ENCODE measurements around the gene PRELID2.
"Not testable (repeated sequence)": the region's sequence is repeated elsewhere in the genome, so short reads cannot be mapped to it uniquely, and the experiment has no call there.

DNA sequence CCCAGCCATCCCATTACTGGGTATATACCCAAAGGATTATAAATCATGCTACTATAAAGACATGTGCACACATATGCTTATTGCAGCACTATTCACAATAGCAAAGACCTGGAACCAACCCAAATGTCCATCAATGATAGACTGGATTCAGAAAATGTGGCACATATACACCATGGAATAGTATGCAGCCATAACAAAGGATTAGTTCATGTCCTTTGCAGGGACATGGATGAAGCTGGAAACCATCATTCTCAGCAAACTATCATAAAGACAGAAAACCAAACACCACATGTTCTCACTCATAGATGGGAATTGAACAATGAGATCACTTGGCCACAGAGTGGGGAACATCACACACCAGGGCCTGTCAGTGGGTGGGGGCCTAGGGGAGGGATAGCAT, 36.6 kb downstream of the PRELID2 start:
- TF ChIP-seq, protein P1, sequence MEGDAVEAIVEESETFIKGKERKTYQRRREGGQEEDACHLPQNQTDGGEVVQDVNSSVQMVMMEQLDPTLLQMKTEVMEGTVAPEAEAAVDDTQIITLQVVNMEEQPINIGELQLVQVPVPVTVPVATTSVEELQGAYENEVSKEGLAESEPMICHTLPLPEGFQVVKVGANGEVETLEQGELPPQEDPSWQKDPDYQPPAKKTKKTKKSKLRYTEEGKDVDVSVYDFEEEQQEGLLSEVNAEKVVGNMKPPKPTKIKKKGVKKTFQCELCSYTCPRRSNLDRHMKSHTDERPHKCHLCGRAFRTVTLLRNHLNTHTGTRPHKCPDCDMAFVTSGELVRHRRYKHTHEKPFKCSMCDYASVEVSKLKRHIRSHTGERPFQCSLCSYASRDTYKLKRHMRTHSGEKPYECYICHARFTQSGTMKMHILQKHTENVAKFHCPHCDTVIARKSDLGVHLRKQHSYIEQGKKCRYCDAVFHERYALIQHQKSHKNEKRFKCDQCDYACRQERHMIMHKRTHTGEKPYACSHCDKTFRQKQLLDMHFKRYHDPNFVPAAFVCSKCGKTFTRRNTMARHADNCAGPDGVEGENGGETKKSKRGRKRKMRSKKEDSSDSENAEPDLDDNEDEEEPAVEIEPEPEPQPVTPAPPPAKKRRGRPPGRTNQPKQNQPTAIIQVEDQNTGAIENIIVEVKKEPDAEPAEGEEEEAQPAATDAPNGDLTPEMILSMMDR (IDR thresholded peaks at IDR 0.05; ENCODE audit: low read depth, low read length): not testable (repeated sequence)
- TF ChIP-seq EZH2phosphoT487 (IDR thresholded peaks at IDR 0.05; ENCODE audit: low read depth): not testable (repeated sequence)

All from OCI-LY3 (cell line).